IPS-NIHi7 (cell line): ENCODE measurements around the gene BANF1.

Source experiments
- DNase-seq: peaks from one replicate; pipeline ENCODE4 v3.0.0; 2012; ENCODE audit warnings: mixed read lengths; ENCODE audit errors: extremely low spot score

BANF1 gene

GRCh38 chr11:66001942-66002647 lies at the start of gene BANF1, which contains the start of gene EIF1AD:
BANF1 (plus strand) TSS chr11:66002503; CDS start chr11:66003251, 748 bp downstream.
EIF1AD (minus strand) TSS chr11:66002157; CDS start chr11:66000389, 1,768 bp downstream.
- DNase-seq = peak; percentile 92

GRCh38 chr11:65953471-65953870 lies 48.8 kb upstream of the BANF1 start:
- no peak for DNase-seq

- no peak for DNase-seq
Measured at GRCh38 chr11:65954771-65955170, 47.5 kb upstream of the BANF1 start.

GRCh38 chr11:65958291-65958690 lies 44.0 kb upstream of the BANF1 start:
- DNase-seq = no peak

GRCh38 chr11:65958774-65959420 lies 43.4 kb upstream of the BANF1 start:
- DNase-seq = no peak

- no peak for DNase-seq
Measured at GRCh38 chr11:65960824-65961266, 41.5 kb upstream of the BANF1 start.

GRCh38 chr11:65961267-65962140 lies 40.8 kb upstream of the BANF1 start, which contains the start of gene SART1:
SART1 (plus strand) TSS chr11:65961734; CDS start chr11:65961781, 47 bp downstream.
- peak; percentile 100 for DNase-seq

- no peak for DNase-seq
Measured at GRCh38 chr11:65962141-65962564, 40.1 kb upstream of the BANF1 start.

GRCh38 chr11:65964906-65965305 lies 37.4 kb upstream of the BANF1 start:
- no peak for DNase-seq

GRCh38 chr11:65965986-65966762 lies 36.1 kb upstream of the BANF1 start:
- no peak for DNase-seq

GRCh38 chr11:65967329-65967934 lies 34.9 kb upstream of the BANF1 start:
- no peak for DNase-seq

- DNase-seq = no peak
Measured at GRCh38 chr11:65968600-65969482, 33.5 kb upstream of the BANF1 start.

GRCh38 chr11:65972116-65972515 lies 30.2 kb upstream of the BANF1 start:
- no peak for DNase-seq

- DNase-seq = no peak
Measured at GRCh38 chr11:65973439-65974110, 28.7 kb upstream of the BANF1 start.

GRCh38 chr11:65975771-65976170 lies 26.5 kb upstream of the BANF1 start:
- DNase-seq = no peak

- no peak for DNase-seq
Measured at GRCh38 chr11:65976216-65977176, 25.8 kb upstream of the BANF1 start.

GRCh38 chr11:65977621-65978390 lies 24.5 kb upstream of the BANF1 start:
- DNase-seq = no peak
